ENCODE measurements around the gene ITGB3BP. TPM values are rescaled to one million over a fixed set of nuclear protein-coding genes. Genes with fewer than 3 reads are reported as not detected.

Gene ITGB3BP
- total RNA-seq, 2 experiments from 2014 or later = 91.5 to 97.0 TPM

GRCh38 chr1:63501256-63501655 lies 21.8 kb downstream of the ITGB3BP start:
- Histone ChIP-seq H3K79me2 (ENCODE audit: insufficient read depth, low read depth, low read length) (no peaks in the 10 kb centered on the region), H3K9me3 (ENCODE audit: low read length) (no peaks in the 10 kb centered on the region), H3K36me3 (ENCODE audit: insufficient read depth, low read length) (peaks cover 51% of the 10 kb centered on the region), H3K9me2 (ENCODE audit: insufficient read depth, low read length) (no peaks in the 10 kb centered on the region), H3K4me2 (ENCODE audit: low read length) (no peak overlapping the region), H3K4me1 (ENCODE audit: insufficient read depth, low read length, poor library complexity, severe bottlenecking) (no peaks in the 10 kb centered on the region), H3K27ac (ENCODE audit: low read depth, low read length, poor library complexity, severe bottlenecking) (no peak overlapping the region), H4K20me1 (ENCODE audit: insufficient read depth, low read length) (no peaks in the 10 kb centered on the region), H3K4me3 (ENCODE audit: low read depth, low read length, poor library complexity, severe bottlenecking) (no peak overlapping the region), H2AFZ (ENCODE audit: low read length) (no peak overlapping the region)
- DNase-seq (ENCODE audit: low spot score) = no peak
- intact Hi-C loops (cut with micrococcal nuclease; ENCODE audit: unreplicated experiment) = loop anchor here (2.0 kb wide), 1 partner anchor 14 kb away; no protein-coding TSS in a partner anchor
- ChIA-PET POLR2A (interaction anchor here (1.3 kb wide), 1 partner anchor 8 kb away, joined by 6 read pairs; no protein-coding TSS in a partner anchor), CTCF (ENCODE audit: unreplicated experiment) (no interaction called here)
- no peak for TF ChIP-seq CTCF (conservative IDR thresholded peaks at IDR 0.05; ENCODE audit: low read length)
- no peak for TF ChIP-seq EZH2phosphoT487 (IDR thresholded peaks at IDR 0.05; ENCODE audit: borderline replicate concordance, low read depth, low read length)
- no TSS peak for BruUV-seq (replicated peaks)

- peaks cover 48% of the 10 kb centered on the region for H3K36me3 ChIP-seq (ENCODE audit: insufficient read depth, low read length)
- H3K27ac ChIP-seq (ENCODE audit: low read depth, low read length, poor library complexity, severe bottlenecking) = no peak overlapping the region
- BruUV-seq (replicated peaks) = no TSS peak
- CTCF ChIA-PET (ENCODE audit: unreplicated experiment) = no interaction called here
- H4K20me1 ChIP-seq (ENCODE audit: insufficient read depth, low read length) = no peaks in the 10 kb centered on the region
- TF ChIP-seq EZH2phosphoT487 (IDR thresholded peaks at IDR 0.05; ENCODE audit: borderline replicate concordance, low read depth, low read length) (no peak), CTCF (conservative IDR thresholded peaks at IDR 0.05; ENCODE audit: low read length) (no peak)
- no peak for DNase-seq (ENCODE audit: low spot score)
- H2AFZ ChIP-seq (ENCODE audit: low read length) = no peak overlapping the region
- H3K4me3 ChIP-seq (ENCODE audit: low read depth, low read length, poor library complexity, severe bottlenecking) = no peak overlapping the region
- POLR2A ChIA-PET = interaction anchor here (1.2 kb wide), 1 partner anchor 23 kb away, joined by 4 read pairs; no protein-coding TSS in a partner anchor
- no peaks in the 10 kb centered on the region for H3K9me3 ChIP-seq (ENCODE audit: low read length)
- H3K4me1 ChIP-seq (ENCODE audit: insufficient read depth, low read length, poor library complexity, severe bottlenecking) = no peaks in the 10 kb centered on the region
- no peaks in the 10 kb centered on the region for H3K9me2 ChIP-seq (ENCODE audit: insufficient read depth, low read length)
- no peak overlapping the region for H3K4me2 ChIP-seq (ENCODE audit: low read length)
- 0 out of 2 replicates have a peak, but pooled peaks cover 6% of the 10 kb centered on the region for H3K79me2 ChIP-seq (ENCODE audit: insufficient read depth, low read depth, low read length)
- intact Hi-C loops (cut with micrococcal nuclease; ENCODE audit: unreplicated experiment) = no loop called here
These were observed 24.9 kb downstream of the ITGB3BP start for GRCh38 chr1:63498106-63498505.

GRCh38 chr1:63497577-63497976 lies 25.4 kb downstream of the ITGB3BP start:
- H3K9me2 ChIP-seq (ENCODE audit: insufficient read depth, low read length) = no peaks in the 10 kb centered on the region
- H3K9me3 ChIP-seq (ENCODE audit: low read length) = no peaks in the 10 kb centered on the region
- no peaks in the 10 kb centered on the region for H4K20me1 ChIP-seq (ENCODE audit: insufficient read depth, low read length)
- no peak for TF ChIP-seq EZH2phosphoT487 (IDR thresholded peaks at IDR 0.05; ENCODE audit: borderline replicate concordance, low read depth, low read length)
- TF ChIP-seq CTCF (conservative IDR thresholded peaks at IDR 0.05; ENCODE audit: low read length) = no peak
- no peak overlapping the region for H3K4me2 ChIP-seq (ENCODE audit: low read length)
- no peak overlapping the region for H3K27ac ChIP-seq (ENCODE audit: low read depth, low read length, poor library complexity, severe bottlenecking)
- no peak overlapping the region for H3K4me3 ChIP-seq (ENCODE audit: low read depth, low read length, poor library complexity, severe bottlenecking)
- no peak overlapping the region for H2AFZ ChIP-seq (ENCODE audit: low read length)
- no peak for DNase-seq (ENCODE audit: low spot score)
- 0 out of 2 replicates have a peak, but pooled peaks cover 6% of the 10 kb centered on the region for H3K79me2 ChIP-seq (ENCODE audit: insufficient read depth, low read depth, low read length)
- intact Hi-C loops (cut with micrococcal nuclease; ENCODE audit: unreplicated experiment) = no loop called here
- no TSS peak for BruUV-seq (replicated peaks)
- H3K36me3 ChIP-seq (ENCODE audit: insufficient read depth, low read length) = peaks cover 48% of the 10 kb centered on the region
- no peaks in the 10 kb centered on the region for H3K4me1 ChIP-seq (ENCODE audit: insufficient read depth, low read length, poor library complexity, severe bottlenecking)
- POLR2A ChIA-PET = interaction anchor here (0.5 to 1.2 kb wide), 2 partner anchors 22 to 92 kb away, joined by 3 to 4 read pairs; no protein-coding TSS in a partner anchor
- CTCF ChIA-PET (ENCODE audit: unreplicated experiment) = no interaction called here

Measured in OCI-LY7 (cell line).